Activated T-cell treated with anti-CD3 and anti-CD28 coated beads, Interleukin-2, amount 50 U/mL, for 24 hours (primary cell): ENCODE data around the gene CTSA.
"Not testable (repeated sequence)": the region's sequence is repeated elsewhere in the genome, so short reads cannot be mapped to it uniquely, and the experiment has no call there.

Source experiments
- DNase-seq: peaks from one replicate; pipeline ENCODE4 v3.0.0-alpha.2; 2020
- H3K27ac Mint-ChIP-seq: 2 replicates; pipeline ENCODE4 v1.8.0; 2020; ENCODE audit warnings: mild to moderate bottlenecking, mixed read lengths
- H3K27me3 Mint-ChIP-seq: 2 replicates; pipeline ENCODE4 v1.8.0; 2020; ENCODE audit warnings: mixed read lengths
- H3K36me3 Mint-ChIP-seq: 2 replicates; pipeline ENCODE4 v1.8.0; 2020; ENCODE audit warnings: low read depth, mixed read lengths
- H3K4me1 Mint-ChIP-seq: 2 replicates; pipeline ENCODE4 v1.8.0; 2020; ENCODE audit warnings: low read depth, mixed read lengths
- H3K4me3 Mint-ChIP-seq: 2 replicates; pipeline ENCODE4 v1.8.0; 2020; ENCODE audit warnings: mild to moderate bottlenecking, moderate library complexity, mixed read lengths
- H3K9me3 Mint-ChIP-seq: 2 replicates; pipeline ENCODE4 v1.8.0; 2020; ENCODE audit warnings: mixed read lengths

CTSA gene

GRCh38 chr20:45897289-45897688 lies 6.2 kb downstream of the CTSA start:
- Mint-ChIP-seq H3K4me3 (no peak overlapping the region), H3K27ac (no peak overlapping the region), H3K27me3 (no peaks in the 10 kb centered on the region), H3K4me1 (peaks cover 17% of the 10 kb centered on the region), H3K36me3 (peaks cover 66% of the 10 kb centered on the region), H3K9me3 (no peaks in the 10 kb centered on the region)
- DNase-seq, result no peak

DNA sequence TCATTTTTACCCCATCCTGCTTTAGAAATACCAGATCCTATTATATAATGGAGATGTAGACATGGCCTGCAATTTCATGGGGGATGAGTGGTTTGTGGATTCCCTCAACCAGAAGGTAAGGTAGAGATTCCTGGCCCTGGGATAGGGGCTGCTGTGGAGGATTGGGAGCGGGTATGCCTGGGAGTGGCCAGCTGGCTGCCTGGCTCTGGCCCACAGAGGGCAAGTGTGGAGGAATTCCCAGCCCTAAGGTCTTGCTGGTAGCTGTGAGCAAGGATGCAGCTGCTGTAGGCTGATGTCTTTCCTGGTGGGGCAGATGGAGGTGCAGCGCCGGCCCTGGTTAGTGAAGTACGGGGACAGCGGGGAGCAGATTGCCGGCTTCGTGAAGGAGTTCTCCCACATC lies 6.6 kb downstream of the CTSA start:
- Mint-ChIP-seq H3K27ac (no peak overlapping the region), H3K27me3 (no peaks in the 10 kb centered on the region), H3K4me3 (no peak overlapping the region), H3K9me3 (no peaks in the 10 kb centered on the region), H3K4me1 (peaks cover 13% of the 10 kb centered on the region), H3K36me3 (peaks cover 62% of the 10 kb centered on the region)
- no peak for DNase-seq

DNA sequence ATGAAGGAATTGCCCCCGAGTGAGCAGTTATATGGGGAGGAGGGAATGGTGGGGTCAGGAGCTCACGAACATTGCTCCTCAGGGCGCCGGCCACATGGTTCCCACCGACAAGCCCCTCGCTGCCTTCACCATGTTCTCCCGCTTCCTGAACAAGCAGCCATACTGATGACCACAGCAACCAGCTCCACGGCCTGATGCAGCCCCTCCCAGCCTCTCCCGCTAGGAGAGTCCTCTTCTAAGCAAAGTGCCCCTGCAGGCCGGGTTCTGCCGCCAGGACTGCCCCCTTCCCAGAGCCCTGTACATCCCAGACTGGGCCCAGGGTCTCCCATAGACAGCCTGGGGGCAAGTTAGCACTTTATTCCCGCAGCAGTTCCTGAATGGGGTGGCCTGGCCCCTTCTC lies 7.2 kb downstream of the CTSA start:
- H3K27me3 Mint-ChIP-seq, result no peaks in the 10 kb centered on the region
- no peaks in the 10 kb centered on the region for H3K9me3 Mint-ChIP-seq
- H3K4me1 Mint-ChIP-seq, result peaks cover 7% of the 10 kb centered on the region
- DNase-seq, result no peak
- H3K4me3 Mint-ChIP-seq, result no peak overlapping the region
- H3K36me3 Mint-ChIP-seq, result peaks cover 56% of the 10 kb centered on the region
- no peak overlapping the region for H3K27ac Mint-ChIP-seq

DNA sequence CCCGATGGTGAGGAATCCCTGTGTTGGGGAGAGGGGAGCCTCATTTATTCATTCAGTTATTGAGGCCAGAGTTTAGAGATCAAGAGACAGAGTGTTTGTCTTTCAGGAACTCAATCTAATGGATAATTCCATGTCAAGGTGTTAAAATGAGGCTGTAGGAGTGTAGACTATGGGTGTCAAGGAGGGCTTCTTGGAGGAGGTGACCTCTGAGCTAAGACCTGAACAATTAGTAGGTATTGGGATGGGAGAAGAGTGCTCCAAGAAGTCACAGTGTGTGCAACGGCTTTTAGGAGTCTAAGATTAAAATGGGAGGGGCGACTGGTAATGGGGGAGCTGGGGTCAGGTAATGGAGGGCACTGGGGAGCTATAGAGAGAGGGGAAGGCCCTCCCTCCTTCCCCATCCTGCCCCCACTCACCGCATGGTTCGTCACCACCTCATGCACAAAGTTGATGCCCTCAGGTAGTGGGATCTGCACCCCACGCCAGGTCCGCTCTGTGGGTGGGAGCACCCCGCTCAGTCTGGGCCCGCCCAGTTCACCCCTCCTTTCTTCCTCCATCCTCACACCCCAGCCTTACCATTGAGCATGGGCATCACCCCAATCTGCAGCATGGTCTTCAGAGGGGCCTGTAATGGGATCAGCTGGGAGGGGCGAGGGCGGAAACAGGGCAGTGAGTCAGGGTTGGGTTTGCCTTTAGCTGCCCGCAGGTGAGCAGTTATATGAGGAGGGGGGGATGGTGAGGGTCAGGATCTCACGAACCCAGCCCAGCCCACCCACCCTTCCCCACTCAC lies 8.1 kb downstream of the CTSA start:
- Mint-ChIP-seq H3K27me3 (no peaks in the 10 kb centered on the region), H3K4me3 (no peak overlapping the region), H3K9me3 (no peaks in the 10 kb centered on the region), H3K36me3 (peaks cover 46% of the 10 kb centered on the region), H3K27ac (no peak overlapping the region), H3K4me1 (no peaks in the 10 kb centered on the region)
- no peak for DNase-seq

DNA sequence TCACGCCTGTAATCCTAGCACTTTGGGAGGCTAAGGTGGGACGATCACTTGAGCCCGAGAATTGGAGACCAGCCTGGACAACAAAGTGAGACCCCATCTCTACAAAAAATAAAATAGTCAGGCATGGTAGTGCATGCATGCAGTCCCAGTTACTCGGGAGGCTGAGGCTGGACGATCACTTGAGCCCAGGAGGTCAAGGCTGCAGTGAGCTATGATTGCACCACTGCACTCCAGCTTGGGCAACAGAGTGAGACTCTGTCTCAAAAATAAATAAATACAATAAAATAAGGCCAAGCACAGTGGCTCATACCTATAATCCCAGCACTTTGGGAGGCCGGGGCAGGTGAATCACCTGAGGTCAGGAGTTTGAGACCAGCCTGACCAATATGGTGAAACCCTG lies 10.2 kb downstream of the CTSA start:
- H3K36me3 Mint-ChIP-seq, result peaks cover 27% of the 10 kb centered on the region
- not testable (repeated sequence) for H3K4me1 Mint-ChIP-seq, H3K27ac Mint-ChIP-seq, H3K9me3 Mint-ChIP-seq, H3K4me3 Mint-ChIP-seq, H3K27me3 Mint-ChIP-seq, DNase-seq

DNA sequence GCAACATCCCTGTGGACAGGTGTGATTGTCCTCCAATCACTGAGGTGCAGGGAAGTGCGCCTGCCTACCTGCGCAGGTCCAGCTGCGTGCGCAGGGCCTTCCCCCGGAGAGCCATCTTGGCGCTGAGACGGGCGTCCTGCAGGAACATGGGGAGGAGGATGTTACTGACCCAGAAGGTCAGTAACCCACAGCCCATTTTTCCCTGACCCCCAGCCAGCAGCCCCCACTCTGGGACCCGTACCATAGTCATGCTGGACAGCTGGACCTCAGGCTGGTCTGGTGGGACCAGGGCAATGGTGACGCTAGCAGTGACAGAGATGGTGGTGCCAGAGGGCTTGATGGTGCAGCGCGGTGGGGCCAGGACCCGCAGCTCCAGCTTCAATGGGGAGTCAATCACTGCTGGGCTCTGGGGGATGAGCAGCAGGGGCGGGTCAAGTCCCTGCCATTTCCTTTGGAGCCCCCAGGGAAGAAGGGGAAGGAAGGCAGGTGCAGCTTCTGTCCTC lies 11.1 kb downstream of the CTSA start:
- peaks cover 18% of the 10 kb centered on the region for H3K36me3 Mint-ChIP-seq
- H3K4me1 Mint-ChIP-seq, result no peaks in the 10 kb centered on the region
- DNase-seq, result no peak
- H3K27me3 Mint-ChIP-seq, result no peaks in the 10 kb centered on the region
- H3K4me3 Mint-ChIP-seq, result no peak overlapping the region
- no peak overlapping the region for H3K27ac Mint-ChIP-seq
- H3K9me3 Mint-ChIP-seq, result no peaks in the 10 kb centered on the region

DNA sequence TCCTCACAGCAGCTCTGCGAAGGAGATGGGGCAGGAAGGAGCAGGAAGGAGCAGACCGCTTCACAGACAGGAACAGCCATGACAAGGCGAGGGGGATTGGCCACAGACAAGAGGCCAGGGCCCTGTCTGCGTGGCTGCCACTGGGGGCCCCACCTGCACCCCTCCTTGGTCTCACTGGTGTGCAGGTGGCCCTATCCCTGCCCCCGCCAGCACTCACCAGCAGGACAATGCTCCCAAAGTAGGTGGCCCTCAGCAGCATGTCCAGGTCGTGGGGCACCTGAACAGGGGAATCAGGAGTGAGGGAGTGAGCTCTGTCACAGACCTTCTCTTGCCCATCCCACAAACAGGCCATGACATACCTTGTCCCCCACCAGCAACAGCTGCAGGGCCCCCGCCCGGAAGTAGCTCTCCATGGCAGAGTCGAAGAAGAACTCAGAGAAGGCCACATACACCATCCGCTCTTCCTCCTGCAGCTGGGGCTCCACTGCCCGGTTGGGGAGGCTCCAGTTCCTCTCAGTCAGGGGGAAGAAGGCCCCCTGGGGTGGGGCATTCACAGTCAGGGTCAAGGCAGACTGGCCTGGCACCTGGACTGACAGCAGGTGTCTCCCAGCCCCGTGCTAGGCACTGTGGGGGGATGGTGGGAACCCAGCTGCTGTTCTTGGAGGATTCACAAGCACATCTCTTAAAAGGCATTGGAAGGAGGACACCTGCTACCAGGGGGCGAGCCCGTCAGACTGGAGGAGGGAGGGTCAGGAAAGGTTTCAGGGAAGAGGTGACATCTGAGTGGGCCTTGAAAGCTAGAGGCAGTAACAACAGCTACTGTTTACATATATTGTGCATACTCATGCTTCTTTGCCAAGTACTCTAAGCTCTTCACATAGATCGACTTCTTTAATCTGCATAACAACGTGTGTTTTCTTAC lies 13.7 kb downstream of the CTSA start:
- Mint-ChIP-seq H3K27ac (no peak overlapping the region), H3K36me3 (no peaks in the 10 kb centered on the region), H3K4me1 (no peaks in the 10 kb centered on the region), H3K27me3 (no peaks in the 10 kb centered on the region), H3K4me3 (no peak overlapping the region), H3K9me3 (no peaks in the 10 kb centered on the region)
- no peak for DNase-seq

GRCh38 chr20:45905505-45906079 lies 14.5 kb downstream of the CTSA start:
- Mint-ChIP-seq H3K27ac (no peak overlapping the region), H3K27me3 (no peaks in the 10 kb centered on the region), H3K4me1 (peaks cover 2% of the 10 kb centered on the region), H3K36me3 (no peaks in the 10 kb centered on the region), H3K9me3 (no peaks in the 10 kb centered on the region), H3K4me3 (no peak overlapping the region)
- no peak for DNase-seq

DNA sequence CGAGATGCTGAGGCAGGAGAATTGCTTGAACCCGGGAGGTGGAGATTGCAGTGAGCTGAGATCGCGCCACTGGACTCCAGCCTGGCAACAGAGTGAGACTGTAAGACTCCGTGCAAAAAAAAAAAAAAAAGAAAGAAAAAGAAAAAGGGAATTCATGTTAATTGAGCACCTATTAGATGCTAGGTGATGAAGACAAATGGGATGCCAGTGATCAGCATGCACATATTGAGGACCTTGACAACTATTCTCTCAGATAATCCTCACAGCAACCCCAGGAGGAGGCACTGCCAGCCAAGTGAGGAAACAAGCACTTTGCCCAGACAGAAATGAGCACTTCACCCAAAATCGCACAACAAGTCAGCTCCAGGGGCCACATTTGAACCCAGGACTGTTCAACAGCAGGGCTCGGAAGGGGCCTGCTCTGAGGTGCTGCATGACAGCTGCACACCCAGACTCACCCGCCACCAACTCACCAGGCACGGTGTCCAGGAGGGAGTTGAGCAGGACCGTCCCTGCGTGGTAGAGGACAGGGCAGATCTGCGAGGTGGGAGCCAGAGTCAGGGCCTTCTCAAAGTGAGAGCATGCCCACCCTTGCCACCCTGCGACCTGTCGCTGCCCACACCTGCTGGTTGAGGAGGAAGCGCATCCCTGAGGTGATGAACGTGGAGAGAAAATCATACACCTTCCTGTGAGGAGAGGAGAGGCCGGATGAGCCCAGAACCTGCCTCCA lies 16.2 kb downstream of the CTSA start:
- Mint-ChIP-seq H3K4me3 (no peak overlapping the region), H3K9me3 (no peaks in the 10 kb centered on the region), H3K36me3 (no peaks in the 10 kb centered on the region), H3K27ac (no peak overlapping the region), H3K27me3 (peaks cover 7% of the 10 kb centered on the region), H3K4me1 (peaks cover 18% of the 10 kb centered on the region)
- no peak for DNase-seq

- Mint-ChIP-seq H3K4me1 (peaks cover 21% of the 10 kb centered on the region), H3K4me3 (no peak overlapping the region), H3K36me3 (no peaks in the 10 kb centered on the region), H3K27ac (no peak overlapping the region), H3K27me3 (peaks cover 10% of the 10 kb centered on the region), H3K9me3 (no peaks in the 10 kb centered on the region)
- no peak for DNase-seq
Observed at GRCh38 chr20:45908084-45908483, 16.9 kb downstream of the CTSA start.

DNA sequence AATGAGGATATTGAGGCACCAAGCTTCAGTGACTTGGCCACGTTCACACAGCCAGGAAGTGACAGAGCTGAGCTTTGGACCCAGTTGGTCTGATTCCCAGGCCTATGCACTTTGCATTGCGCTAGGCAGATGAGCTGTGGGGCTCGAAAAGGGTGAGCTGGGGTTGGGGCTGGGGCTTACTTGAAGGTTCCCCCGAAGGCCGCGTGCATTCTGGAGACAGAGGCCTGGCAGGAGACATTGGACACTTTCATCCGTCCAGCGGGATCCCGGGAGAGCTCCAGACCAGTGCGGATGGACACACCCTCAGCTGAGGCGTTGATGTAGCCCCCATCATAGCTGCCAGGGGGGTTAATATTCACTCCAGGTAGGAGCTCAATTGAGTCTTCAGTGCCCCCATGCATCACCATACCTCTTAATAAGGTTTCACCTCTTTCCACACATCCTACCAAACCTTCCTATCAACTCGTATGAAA lies 18.2 kb downstream of the CTSA start:
- no peak overlapping the region for H3K27ac Mint-ChIP-seq
- no peaks in the 10 kb centered on the region for H3K9me3 Mint-ChIP-seq
- H3K4me3 Mint-ChIP-seq, result no peak overlapping the region

DNA sequence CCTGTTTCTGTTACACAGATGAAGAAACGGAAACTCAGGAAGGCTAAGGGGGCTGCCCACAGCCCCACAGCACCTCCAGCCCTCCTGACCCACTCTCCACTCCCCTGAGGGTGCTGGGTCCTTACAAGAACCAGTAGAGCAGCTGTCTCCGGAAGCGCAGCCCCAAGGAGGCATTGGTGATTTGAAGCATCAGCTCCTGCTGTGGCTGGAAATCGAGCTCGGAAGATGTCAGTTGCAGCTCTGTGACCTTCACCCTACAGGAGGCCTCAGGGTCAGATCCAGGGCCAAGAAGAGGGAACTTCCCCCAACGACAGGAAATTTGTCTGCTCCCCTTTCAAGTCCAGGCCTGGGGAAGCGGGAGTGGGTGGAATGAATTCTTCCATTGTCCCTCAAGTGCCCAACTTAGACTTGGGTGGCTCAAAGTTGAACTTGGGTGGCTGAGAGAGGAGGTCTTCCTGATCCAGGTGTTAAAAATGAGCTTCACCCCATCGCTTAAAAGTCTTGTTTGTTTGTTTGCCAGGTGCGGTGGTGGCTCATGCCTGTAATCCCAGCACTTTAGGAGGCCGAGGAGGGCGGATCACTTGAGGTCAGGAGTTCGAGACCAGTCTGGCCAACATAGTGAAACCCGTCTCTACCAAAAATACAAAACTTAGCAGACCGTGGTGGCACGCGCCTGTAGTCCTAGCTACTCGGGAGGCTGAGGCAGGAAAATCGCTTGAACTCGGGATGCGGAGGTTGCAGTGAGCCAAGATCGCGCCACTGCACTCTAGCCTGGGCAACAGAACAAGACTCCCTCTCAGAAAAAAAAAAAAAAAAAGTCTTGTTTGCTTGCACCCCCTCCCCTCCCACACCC lies 18.9 kb downstream of the CTSA start:
- peak overlapping the region; percentile 80 for H3K4me3 Mint-ChIP-seq
- H3K27ac Mint-ChIP-seq, result peak overlapping the region; percentile 78
- H3K9me3 Mint-ChIP-seq, result no peaks in the 10 kb centered on the region
- H3K4me1 Mint-ChIP-seq, result peaks cover 22% of the 10 kb centered on the region
- no peaks in the 10 kb centered on the region for H3K36me3 Mint-ChIP-seq
- peaks cover 20% of the 10 kb centered on the region for H3K27me3 Mint-ChIP-seq
- no peak for DNase-seq

More for the DNA sequence above, 18.2 kb downstream of the CTSA start:
- Mint-ChIP-seq H3K36me3 (no peaks in the 10 kb centered on the region), H3K27me3 (peaks cover 16% of the 10 kb centered on the region), H3K4me1 (peaks cover 22% of the 10 kb centered on the region)
- DNase-seq, result no peak

DNA sequence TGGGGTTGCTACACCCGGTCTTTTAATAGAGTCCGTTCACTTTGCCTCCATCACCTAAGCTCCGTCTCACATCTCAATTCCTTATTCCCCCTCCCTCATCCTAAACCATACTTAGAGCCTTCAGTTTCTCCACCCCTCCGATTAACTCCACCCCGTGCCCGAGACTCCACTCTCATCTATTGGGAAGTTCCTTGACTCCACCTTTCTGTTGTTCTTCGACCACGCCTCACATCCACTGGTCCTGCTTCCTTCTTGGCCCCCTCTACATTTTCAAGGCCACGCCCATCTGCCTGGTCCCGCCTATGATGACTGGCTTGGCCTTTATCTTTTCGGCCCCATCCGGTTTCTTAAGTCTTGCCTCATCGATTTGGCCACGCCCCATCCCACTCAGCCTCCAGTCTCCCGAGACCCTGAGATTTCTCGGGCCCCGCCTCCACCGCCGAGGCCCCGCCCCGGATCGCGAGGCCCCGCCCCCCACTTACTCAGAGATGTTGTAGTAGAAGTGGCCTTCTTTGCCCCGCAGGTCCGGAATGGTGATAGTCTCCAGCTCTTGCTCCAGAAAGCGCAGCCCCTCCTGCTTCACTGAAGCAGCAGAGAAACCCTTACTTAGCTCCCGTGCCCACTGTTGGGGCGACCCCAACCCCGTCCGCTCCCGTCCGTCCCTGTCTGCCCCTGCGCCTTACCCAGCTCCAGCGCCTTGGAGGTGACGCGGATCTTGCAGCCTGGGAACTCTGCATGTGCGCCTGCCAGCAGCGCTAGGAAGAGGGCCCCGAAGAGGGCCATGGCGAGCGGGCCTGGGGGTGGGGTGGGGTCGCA lies 19.7 kb downstream of the CTSA start:
- no peaks in the 10 kb centered on the region for H3K36me3 Mint-ChIP-seq
- H3K27ac Mint-ChIP-seq, result peak overlapping the region; percentile 83
- peak; percentile 98 for DNase-seq
- H3K4me3 Mint-ChIP-seq, result peak overlapping the region; percentile 80
- H3K4me1 Mint-ChIP-seq, result peaks cover 22% of the 10 kb centered on the region
- H3K9me3 Mint-ChIP-seq, result no peaks in the 10 kb centered on the region
- H3K27me3 Mint-ChIP-seq, result peaks cover 25% of the 10 kb centered on the region
